GM19351 (cell line): ENCODE measurements around the gene EXOC2.

Source experiments
- ATAC-seq: cut with Tn5 transposase; IDR thresholded peaks from one replicate; pipeline ENCODE4 v1.9.1; 2021; ENCODE audit warnings: mild to moderate bottlenecking, moderate library complexity; ENCODE audit not compliant: unreplicated experiment

The EXOC2 gene

DNA sequence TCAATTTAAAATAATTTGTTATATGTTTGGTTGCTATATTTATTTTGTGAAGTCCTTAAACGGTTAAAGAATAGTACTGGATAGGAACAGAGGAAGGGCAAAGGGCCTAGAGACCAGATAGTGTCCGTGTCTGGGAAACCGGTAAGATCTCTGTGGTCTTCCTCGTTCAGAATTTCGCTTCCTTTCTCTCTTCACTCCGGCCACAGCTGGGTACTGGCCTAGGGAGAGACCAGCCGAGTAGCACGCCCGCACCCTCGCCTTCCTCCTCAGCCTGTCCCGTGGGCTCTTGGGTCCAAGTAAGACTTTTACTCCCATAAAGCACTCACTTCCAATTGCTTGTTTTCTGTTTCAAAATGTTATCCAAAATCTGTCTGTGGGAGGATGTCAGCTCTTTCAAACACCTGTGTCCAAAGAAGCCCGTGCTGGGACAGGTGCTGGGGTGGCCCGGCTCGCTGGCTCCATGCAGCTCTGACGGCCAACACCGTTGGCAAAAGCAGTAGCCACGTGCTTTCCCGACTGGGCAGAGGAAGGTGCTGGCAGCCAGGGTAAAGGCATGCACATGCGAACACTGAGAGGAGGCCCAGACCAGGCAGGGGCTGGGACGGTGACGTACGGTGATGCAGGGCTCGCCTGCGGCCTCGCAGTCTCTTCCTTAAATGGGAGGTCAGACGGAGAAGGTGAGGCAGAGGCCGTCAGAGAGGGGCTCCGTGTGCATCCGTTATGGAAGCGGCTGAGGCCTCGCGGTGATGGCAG, 189.2 kb downstream of the EXOC2 start:
- no peak for ATAC-seq

DNA sequence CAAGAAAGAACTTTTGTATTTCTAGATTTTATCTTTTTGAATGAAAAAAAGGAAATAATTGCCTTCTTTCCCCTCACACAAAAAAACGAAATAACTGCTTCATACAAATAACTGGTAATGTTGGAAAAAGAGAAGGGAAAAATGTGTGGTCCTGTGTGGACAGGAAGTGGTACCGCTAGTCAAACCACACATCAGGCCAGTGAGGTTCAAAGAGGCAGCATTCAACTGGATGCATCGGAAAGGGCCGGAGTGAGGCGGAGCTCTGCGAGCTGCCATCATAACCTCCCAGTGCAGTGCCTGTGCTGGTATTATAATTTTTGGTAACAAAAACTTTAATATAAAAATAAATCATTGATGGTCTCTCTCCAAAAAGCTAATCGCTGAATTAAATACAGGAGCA, 190.2 kb downstream of the EXOC2 start:
- ATAC-seq = no peak

DNA sequence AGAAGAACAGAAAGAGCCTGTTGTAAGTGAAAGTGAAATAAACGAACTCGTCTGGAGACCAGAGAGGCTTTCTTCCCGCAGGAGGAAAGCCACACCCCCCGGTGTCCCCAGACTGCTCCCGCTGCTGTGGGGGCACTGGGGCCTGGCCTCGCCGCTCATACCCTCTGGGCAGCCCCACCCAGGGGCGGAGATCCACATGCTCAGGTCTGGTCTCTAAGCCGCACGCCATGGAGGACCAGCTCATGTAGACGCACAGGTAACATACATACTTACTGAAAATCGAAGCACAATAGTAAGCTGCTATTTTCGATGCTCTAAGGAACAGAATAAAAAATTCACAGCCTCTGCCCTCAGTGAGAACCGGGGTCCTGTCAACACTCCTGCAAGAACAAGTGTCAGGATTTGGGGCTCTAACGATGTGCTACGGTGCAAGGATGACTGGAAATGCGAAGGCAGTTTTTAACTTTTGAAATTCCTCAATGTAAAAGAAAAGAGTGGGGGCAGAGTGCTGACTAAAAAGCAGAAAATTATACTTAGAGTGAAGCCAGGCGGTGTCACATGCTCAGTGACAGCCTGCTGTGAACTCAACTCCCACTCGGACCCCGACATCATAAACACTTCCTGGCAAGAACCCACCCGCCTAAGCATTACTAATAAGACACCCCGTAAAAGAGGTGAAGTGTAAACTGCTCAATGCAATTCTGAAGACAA, 190.9 kb downstream of the EXOC2 start:
- no peak for ATAC-seq

DNA sequence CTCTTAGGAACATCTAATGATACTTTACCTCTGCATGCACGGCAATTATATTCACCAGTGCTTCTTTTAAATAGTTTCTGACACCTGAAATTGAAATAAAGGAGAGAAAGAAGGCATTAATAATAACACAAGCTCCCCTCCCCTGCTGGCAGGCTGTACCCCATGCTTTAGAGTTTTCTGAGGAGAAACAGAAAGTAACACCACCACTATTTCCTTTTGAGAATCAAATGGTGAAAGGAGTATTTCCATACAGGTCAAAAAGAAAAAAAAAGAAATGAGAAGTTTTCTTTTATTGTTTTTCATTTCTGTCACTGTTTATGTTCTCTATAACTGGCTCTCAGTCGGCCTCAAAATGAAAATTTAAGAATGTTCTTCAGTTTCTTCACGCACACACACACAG, 193.3 kb downstream of the EXOC2 start:
- ATAC-seq = no peak

DNA sequence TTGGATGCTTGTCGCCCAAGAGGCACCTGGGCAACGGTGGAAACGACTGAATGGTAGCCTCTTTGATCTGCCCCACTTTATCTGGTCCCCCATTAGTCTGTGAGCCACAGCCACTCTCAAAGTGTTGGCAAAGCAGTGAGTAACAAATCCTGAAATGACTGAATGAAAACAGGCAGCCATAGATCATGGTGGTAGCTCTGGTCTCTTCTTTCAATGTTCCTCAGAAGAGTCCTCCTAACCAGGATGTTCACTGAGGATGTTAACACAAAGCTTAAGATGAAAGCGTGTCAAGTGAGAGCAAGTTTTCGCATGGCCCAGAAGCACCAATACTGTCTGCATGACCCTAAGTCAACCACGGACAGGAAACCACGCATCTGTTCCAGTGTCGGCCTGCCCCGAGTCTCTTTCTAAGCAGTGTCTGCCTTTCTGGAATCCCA, 194.1 kb downstream of the EXOC2 start:
- peak; percentile 61 for ATAC-seq

DNA sequence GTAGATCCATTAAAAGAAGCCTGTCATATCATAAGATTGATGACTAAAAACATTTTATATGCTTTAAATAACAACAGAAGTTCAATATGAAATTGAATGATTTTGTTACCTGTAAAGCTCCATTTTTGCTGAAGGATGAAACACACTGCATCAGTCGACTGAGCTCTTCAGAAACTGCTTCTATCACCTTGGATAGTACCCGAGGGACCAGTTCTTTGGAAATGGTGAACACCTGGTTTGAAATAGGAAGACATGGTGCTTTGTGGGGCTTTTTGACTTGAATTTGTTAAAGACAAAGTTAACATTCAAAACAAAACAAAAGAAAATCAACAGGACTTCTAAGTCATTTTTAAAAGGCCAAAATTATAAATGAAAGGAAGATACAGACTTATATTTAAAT, 195.7 kb downstream of the EXOC2 start:
- ATAC-seq = no peak

DNA sequence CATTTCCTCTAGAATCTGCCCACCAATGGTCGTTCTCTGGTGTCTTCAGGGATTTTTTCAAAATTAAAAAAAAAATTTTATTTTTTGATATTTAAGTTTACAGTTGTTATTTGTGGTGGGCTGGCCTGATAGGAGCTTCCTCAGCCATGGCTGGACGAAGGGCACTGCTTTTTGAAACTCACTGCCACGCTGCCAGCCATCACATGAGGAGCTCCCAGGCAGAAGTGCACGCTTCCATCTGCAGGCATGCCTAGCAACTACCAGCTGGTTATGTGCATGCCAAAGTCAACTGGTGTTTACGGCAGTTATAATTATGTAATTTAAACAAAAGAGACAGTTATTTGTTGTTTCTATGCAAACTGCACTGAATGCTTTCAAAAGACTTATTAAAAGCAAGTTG, 196.3 kb downstream of the EXOC2 start:
- ATAC-seq = no peak

DNA sequence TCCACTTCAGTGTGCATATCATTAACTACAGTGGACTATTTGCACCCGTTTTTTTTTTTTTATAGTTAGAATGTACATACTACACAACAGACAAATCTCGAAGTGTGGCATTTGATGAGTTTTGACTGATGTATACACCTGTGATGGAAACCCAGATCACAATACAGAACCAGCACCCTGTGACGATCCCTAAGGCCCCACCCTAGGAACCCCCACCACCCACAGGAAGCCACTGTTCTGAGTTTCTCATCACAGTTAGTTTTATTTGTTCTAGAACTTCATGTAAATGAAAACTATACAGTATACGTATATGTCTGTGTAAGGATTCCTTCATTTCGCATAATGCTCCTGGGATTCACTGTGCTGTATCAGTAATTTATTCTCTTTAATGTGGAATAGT, 198.5 kb downstream of the EXOC2 start:
- ATAC-seq = no peak

DNA sequence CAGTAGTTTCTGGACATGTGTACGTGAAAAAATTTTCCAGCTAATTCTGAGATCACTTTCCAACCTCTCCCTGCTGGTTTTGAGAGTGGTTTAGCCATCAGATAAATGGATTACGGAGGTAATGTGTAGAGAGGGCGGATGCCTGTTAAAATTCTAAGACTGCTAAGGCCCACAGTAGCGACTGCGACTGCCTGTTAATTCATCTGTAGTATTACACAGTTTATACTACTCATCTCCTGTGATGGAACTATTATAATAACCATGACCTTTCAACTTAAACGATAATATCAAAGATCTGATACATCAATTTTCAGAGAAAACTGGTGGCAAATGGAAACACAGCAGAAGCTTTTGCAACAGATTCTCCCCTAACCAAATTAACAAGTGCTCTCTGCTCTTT, 199.1 kb downstream of the EXOC2 start:
- no peak for ATAC-seq

DNA sequence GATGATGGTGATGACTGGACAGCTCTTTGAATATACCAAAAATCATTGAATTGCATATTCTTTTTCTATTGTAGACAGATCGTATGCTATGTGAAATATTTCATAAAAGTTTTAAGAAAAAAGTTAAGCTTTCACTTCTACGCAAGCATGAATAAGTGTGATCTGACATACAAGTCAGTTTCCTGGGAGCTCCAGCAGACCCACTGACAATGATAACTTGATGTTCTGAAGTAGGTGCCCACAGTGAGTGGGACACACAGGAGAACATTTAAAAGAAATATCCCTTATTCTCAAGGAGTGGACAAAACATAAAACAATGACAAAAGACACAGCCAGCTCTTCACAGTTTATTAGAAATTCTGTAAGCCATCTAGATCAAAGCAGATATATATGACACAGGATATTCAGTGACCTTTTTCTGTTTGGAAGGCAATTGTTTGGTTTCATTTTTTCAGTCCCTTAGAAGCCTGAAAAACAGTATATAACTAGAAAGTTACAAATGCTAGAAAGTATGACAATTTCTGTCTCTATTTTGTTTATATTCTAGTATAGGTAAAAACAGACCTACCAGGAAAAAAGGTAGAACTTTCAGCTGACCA, 200.0 kb downstream of the EXOC2 start:
- ATAC-seq = no peak

DNA sequence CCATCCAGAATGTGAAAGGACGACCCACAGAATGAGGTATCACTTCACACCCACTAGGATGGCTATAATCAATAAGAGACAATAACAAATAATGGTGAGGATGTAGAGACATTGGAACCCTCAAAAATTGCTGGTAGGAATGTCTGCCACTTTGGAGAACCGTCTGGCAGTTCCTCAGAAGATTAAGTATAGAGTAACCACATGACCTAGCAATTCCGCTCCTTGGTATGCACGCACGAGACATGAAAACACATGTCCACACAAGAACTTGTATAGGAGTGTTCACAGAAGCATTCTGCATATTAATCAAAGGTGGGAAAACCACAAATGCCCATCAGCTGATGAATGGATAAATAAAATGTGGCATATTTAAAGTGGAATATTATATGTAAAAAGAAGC, 200.8 kb downstream of the EXOC2 start:
- no peak for ATAC-seq

DNA sequence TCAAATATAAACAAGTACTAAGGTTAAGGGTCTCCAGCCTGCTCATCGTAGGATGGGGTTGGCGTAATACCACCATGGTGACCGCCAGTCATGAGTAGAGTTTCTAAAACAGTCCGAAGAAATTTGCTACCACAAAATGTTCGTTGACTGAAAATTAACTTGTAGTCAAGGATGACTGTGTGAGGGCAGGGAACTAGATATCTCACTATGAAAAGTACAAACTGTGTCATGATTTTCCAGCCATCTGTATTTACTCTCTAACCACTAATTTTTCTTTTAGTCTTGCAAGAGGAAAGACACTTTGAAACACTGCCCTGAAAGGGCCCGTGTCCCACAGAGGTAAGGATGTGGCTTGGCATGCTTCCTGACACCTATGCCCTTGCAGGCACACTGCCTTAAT, 201.7 kb downstream of the EXOC2 start:
- ATAC-seq = no peak

DNA sequence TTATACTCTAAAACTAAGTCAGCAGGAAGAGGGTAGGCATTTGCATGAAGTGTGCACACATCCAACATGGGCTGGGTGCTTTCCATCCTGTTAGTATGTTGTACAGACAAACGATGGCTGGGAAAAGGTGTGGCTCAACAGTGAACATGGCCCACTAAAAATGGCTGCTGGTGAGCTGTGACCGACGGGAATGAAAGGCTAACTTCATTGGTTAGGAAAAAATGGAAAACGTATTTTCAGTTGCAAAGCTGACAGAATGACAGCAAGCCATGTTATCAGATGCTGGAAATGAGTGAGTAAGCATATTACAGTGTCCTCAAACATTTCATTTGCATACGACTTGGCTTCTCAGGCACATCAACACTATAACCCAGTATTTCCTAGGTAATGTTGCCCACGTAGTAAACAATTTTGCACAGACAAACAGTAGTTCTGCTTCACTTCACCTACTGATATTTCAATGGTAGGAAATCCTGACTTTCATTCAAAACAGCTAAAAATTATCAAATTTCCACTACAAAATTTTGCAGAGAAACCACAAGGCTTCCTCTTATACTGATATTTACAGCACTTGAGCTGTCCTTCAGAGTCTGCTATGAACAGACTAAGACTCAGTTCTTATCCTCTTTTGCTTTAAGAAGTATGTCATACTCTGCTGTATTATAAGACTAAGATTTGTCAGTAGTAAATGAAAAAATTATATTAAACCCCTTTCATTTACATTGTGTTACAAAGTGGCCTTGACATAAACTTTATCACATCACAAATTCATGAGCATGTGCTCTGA, 202.5 kb downstream of the EXOC2 start:
- ATAC-seq = peak; percentile 67

DNA sequence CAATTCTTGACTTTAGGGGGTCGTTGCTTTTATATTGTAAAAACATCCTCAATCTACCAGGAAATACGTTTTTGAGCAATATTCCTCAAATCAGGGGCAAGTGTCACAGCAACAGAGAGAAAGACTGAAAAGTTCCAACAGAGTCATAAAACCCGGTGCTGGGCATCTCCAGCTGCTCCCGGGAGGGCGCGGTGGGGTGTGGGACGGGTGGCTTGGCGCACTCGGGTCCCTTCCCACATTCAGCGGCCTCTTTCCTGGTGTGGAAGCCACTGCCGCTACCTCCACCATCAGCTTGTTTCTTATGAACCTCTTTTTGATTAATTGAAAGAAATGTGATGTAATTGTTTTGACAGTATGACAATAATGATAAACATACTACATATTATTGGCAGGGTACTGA, 203.2 kb downstream of the EXOC2 start:
- no peak for ATAC-seq

DNA sequence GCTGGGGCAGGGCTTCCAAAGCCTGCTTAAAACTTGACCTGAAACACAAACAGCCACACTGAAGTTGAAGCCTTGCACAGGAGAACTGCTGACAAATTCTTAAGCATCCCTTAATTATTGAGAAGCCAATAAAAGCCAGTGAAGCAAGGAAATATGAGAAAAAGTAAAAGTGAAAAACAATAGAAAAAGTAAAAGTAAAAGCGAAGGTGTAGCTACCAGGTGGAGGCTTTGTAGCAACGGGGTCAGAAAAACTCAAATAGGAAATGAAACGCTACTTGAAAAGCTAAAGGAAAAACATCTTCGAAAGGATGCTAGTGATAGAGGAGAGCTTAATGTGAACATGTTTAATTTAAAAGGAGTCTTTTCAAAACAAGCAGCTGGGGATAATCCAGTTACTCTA, 203.9 kb downstream of the EXOC2 start:
- ATAC-seq = no peak

DNA sequence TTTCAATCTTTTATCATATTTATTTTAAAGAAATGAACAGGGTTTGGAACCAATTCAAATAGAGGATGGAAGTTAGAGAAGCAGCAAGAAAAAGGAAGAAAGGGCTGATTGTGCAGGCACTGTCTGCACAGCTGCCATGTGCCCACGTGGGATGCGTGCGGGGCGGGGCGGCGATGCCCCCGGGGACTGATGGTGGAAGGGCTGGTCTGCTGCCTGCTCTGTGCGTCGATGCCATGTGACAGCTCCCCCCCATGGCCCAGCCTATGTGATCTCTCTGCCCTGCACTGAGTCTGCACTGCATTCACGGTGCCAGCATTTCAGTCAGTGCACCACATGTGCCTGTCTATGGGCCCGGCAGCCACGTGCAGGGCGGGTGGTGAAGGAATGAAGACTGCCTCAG, 205.0 kb downstream of the EXOC2 start:
- no peak for ATAC-seq

DNA sequence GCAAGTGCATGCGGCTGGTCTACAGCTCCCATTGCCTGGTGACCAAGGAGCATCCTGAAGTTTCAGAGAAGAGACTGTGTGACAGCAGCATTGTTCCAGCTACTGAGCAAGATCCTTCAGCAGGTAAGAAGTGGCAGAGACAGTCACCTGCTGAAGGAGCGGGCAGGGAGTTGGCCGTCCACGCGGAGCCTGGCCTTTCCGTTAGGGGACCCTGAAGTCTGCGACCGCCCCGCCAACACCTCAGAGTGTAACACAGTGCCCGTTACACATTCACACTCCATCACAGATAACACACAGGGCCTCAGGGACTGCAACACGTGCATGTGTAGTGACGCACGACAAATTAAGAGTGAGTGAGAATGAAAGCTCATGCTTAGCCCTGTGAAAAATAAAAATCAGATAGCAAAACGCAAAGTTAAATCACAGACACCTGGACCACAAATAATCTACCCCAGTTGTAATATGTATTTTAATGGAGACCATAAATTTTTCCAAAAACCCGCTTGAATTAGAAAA, 207.2 kb downstream of the EXOC2 start:
- no peak for ATAC-seq

DNA sequence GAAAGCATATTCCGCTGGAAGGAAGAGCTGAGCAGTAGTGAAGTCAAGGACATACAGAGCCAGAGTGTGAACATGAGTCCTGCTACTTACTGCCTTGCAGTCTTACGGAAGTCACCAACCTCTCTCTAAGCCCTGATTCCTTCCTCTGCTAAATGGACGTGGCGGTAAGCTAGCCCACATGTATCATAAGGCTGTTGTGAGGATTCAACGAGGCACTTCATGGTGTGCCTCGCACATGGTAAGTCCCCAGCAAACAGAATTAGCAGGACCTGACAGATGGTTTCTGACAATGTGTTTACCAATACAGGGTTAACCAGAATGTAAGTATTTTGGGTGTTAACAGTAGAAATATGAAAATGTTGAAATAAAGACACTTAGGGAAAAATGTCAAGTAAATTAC, 208.2 kb downstream of the EXOC2 start:
- ATAC-seq = no peak

DNA sequence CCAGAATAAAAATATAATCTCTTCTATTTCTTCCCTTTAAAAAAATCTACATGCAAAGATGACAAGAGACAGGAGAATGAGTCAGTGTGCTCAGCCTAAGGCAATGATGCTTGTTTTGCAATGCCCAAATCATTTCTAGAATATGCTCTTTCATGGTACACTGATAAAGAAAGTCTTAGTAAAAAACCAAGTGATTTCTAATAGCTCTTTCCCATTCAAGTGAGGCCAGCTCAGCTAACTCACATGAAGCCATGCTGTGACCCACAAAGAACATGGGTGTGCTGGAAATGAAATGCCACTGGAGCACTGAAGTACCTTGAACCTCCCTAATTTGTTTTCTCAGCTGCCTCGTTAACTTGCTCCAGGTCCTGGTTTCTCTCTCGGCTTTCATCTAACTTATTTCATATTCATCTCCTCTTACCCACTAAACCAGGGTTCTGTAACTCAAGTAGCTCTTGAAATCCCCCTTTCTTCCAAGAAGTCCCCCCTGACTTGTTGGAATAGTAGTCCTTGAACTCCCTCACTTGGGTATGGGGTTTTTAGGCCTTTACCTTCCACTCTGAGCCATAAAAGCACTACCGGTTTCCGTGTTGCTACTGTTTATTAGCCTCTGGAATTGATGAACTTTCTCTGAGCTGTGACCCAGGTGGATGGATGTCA, 208.7 kb downstream of the EXOC2 start:
- ATAC-seq = no peak

DNA sequence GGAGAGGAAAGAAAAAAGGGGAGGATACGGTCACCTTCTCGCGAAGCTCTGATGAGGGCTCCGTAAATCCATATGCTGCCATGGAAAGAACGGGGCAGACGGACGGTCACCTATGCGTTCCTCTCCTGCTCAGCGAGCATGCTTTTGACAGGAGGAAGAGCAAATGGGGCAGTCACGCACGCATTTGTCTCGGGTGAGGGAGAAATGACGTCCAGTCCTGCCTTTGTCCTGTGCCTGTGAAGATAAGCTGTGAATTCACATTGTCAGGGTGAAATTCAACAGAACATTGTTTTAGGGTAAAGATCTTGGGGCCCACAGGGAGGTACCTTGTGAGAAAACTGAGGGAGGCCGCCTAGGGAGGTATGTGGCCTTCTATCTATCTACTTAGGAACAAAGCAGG, 217.6 kb downstream of the EXOC2 start:
- ATAC-seq = no peak
